Right lobe of liver (tissue), 4 donors: Measurements from ENCODE around the gene FGR.

Source experiments
- CTCF ChIP-seq, 4 donors: fragments of 200-600 bp in 3 of 4; fragments of 450-650 bp in 1 of 4; IDR thresholded peaks; one replicate each; pipeline versions ENCODE4 v1.5.1 to v1.8.0; 2016 to 2022; ENCODE audit warnings: antibody characterized with exemption in 4 of 4, mild to moderate bottlenecking in 2 of 4
- POLR2A ChIP-seq: fragments of 450-650 bp; IDR thresholded peaks from one replicate; pipeline ENCODE4 v1.6.1; 2017; ENCODE audit warnings: antibody characterized with exemption, mild to moderate bottlenecking
- donor health status: DM: no; HTN: no; CAD: no.
- donor health status: DM: no; HTN: no; CAD: no.
- donor health status: DM: no; HTN: yes; CAD: no.

GRCh38 chr1:27611450-27611849 is 23.5 kb downstream of the FGR start:
- TF ChIP-seq CTCF (IDR thresholded peaks at IDR 0.05) (no peak), POLR2A (no peak)
